ENCODE results near the gene AP1AR.

GRCh38 chr4:112277705-112278448 lies 46.3 kb downstream of the AP1AR start:
- TF ChIP-seq CTCF (IDR thresholded peaks at IDR 0.05), result no peak
- no peak for TF ChIP-seq POLR2A (IDR thresholded peaks at IDR 0.05)

Data from body of pancreas (tissue), 4 donors.